H1 (cell line): ENCODE data around the gene SLC2A8. TPM values are rescaled to one million over a fixed set of nuclear protein-coding genes. Genes with fewer than 3 reads are reported as not detected.

ENCODE experiments used
- GTF2F1 ChIP-seq: IDR thresholded peaks from 2 replicates; pipeline ENCODE4 v1.6.1; 2012; ENCODE audit warnings: low read depth, low read length, improper control_type of control experiment, borderline replicate concordance
- NANOG ChIP-seq: IDR thresholded peaks from 2 replicates; pipeline ENCODE4 v1.6.1; 2011; ENCODE audit warnings: low read length, low read depth, mild to moderate bottlenecking, inconsistent platforms; ENCODE audit not compliant: insufficient read depth, poor library complexity, severe bottlenecking
- POLR2A ChIP-seq, 2 experiments: IDR thresholded peaks; 1 replicate in 1 of 2; 2 replicates in 1 of 2; pipeline ENCODE4 v1.6.1; 2011; ENCODE audit warnings: low read depth in 2 of 2, low read length in 2 of 2, mild to moderate bottlenecking in 2 of 2; ENCODE audit errors: control extremely low read depth in 1 of 2
- RAD21 ChIP-seq, 2 experiments: IDR thresholded peaks in 1 of 2; conservative IDR thresholded peaks in 1 of 2; 2 replicates each; pipeline ENCODE4 v1.6.1; 2011; ENCODE audit warnings: low read depth in 2 of 2, low read length in 2 of 2, improper control_type of control experiment in 1 of 2, inconsistent platforms in 1 of 2, mild to moderate bottlenecking in 1 of 2, moderate library complexity in 1 of 2
- RFX5 ChIP-seq: IDR thresholded peaks from 2 replicates; pipeline ENCODE4 v1.6.1; 2011; ENCODE audit warnings: low read depth, low read length, improper control_type of control experiment, borderline replicate concordance
- RXRA ChIP-seq: IDR thresholded peaks from 2 replicates; pipeline ENCODE4 v1.6.1; 2011; ENCODE audit warnings: low read depth, mild to moderate bottlenecking, low read length, moderate library complexity; ENCODE audit not compliant: insufficient read depth
- SAP30 ChIP-seq: fragments of 300-600 bp; sonication (generic); IDR thresholded peaks from 2 replicates; pipeline ENCODE4 v1.7.1; 2012; ENCODE audit warnings: low read length, moderate library complexity, mild to moderate bottlenecking, inconsistent platforms; ENCODE audit not compliant: insufficient read depth, insufficient replicate concordance
- SRF ChIP-seq: IDR thresholded peaks from 2 replicates; pipeline ENCODE4 v1.6.1; 2011; ENCODE audit warnings: mild to moderate bottlenecking, low read depth, low read length, moderate library complexity
- polyA plus RNA-seq, 7 experiments: library from polyadenylated mRNA; depleted of rRNA in 3 of 7; stranded (reverse) in 5 of 7; unstranded in 2 of 7; fragments of >200 nt in 5 of 7; fragments of 200-250 nt in 2 of 7; gene quantifications; 1 replicate in 5 of 7; 2 replicates in 1 of 7; 4 replicates in 1 of 7; pipeline versions ENCODE4 v1.2.1 to v1.2.3, GENCODE V29; 2011 to 2013; ENCODE audit warnings: missing spikeins in 2 of 7, mixed read lengths in 2 of 7
- total RNA-seq: library from RNA; stranded (reverse); fragmentation: NEBNext Ultra II Directional; extraction: Animal tissue kit (Norgen Biotek cat#: 25700); gene quantifications from 2 replicates; pipeline ENCODE4 v1.2.1, GENCODE V29; 2021
- TF ChIP-seq, protein P1 (sequence below): fragments of 300-600 bp; sonication (generic); IDR thresholded peaks from 2 replicates; pipeline ENCODE4 v1.7.1; 2012; ENCODE audit warnings: low read length, moderate library complexity, mild to moderate bottlenecking, inconsistent platforms; ENCODE audit not compliant: insufficient replicate concordance

Gene SLC2A8
- total and polyA plus RNA-seq, 2 of the 8 experiments (the other 6 are each of a cell fraction or from before 2014, with no cell fraction given), result 24.6 to 36.4 TPM

- TF ChIP-seq, protein P1, sequence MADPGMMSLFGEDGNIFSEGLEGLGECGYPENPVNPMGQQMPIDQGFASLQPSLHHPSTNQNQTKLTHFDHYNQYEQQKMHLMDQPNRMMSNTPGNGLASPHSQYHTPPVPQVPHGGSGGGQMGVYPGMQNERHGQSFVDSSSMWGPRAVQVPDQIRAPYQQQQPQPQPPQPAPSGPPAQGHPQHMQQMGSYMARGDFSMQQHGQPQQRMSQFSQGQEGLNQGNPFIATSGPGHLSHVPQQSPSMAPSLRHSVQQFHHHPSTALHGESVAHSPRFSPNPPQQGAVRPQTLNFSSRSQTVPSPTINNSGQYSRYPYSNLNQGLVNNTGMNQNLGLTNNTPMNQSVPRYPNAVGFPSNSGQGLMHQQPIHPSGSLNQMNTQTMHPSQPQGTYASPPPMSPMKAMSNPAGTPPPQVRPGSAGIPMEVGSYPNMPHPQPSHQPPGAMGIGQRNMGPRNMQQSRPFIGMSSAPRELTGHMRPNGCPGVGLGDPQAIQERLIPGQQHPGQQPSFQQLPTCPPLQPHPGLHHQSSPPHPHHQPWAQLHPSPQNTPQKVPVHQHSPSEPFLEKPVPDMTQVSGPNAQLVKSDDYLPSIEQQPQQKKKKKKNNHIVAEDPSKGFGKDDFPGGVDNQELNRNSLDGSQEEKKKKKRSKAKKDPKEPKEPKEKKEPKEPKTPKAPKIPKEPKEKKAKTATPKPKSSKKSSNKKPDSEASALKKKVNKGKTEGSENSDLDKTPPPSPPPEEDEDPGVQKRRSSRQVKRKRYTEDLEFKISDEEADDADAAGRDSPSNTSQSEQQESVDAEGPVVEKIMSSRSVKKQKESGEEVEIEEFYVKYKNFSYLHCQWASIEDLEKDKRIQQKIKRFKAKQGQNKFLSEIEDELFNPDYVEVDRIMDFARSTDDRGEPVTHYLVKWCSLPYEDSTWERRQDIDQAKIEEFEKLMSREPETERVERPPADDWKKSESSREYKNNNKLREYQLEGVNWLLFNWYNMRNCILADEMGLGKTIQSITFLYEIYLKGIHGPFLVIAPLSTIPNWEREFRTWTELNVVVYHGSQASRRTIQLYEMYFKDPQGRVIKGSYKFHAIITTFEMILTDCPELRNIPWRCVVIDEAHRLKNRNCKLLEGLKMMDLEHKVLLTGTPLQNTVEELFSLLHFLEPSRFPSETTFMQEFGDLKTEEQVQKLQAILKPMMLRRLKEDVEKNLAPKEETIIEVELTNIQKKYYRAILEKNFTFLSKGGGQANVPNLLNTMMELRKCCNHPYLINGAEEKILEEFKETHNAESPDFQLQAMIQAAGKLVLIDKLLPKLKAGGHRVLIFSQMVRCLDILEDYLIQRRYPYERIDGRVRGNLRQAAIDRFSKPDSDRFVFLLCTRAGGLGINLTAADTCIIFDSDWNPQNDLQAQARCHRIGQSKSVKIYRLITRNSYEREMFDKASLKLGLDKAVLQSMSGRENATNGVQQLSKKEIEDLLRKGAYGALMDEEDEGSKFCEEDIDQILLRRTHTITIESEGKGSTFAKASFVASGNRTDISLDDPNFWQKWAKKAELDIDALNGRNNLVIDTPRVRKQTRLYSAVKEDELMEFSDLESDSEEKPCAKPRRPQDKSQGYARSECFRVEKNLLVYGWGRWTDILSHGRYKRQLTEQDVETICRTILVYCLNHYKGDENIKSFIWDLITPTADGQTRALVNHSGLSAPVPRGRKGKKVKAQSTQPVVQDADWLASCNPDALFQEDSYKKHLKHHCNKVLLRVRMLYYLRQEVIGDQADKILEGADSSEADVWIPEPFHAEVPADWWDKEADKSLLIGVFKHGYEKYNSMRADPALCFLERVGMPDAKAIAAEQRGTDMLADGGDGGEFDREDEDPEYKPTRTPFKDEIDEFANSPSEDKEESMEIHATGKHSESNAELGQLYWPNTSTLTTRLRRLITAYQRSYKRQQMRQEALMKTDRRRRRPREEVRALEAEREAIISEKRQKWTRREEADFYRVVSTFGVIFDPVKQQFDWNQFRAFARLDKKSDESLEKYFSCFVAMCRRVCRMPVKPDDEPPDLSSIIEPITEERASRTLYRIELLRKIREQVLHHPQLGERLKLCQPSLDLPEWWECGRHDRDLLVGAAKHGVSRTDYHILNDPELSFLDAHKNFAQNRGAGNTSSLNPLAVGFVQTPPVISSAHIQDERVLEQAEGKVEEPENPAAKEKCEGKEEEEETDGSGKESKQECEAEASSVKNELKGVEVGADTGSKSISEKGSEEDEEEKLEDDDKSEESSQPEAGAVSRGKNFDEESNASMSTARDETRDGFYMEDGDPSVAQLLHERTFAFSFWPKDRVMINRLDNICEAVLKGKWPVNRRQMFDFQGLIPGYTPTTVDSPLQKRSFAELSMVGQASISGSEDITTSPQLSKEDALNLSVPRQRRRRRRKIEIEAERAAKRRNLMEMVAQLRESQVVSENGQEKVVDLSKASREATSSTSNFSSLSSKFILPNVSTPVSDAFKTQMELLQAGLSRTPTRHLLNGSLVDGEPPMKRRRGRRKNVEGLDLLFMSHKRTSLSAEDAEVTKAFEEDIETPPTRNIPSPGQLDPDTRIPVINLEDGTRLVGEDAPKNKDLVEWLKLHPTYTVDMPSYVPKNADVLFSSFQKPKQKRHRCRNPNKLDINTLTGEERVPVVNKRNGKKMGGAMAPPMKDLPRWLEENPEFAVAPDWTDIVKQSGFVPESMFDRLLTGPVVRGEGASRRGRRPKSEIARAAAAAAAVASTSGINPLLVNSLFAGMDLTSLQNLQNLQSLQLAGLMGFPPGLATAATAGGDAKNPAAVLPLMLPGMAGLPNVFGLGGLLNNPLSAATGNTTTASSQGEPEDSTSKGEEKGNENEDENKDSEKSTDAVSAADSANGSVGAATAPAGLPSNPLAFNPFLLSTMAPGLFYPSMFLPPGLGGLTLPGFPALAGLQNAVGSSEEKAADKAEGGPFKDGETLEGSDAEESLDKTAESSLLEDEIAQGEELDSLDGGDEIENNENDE, result no peak
- no peak for TF ChIP-seq GTF2F1
- peak in 1 of 2 experiments; percentile 25; a peak in 1 of 4 replicates for TF ChIP-seq RAD21 (IDR thresholded peaks at IDR 0.05 in 1 of 2, conservative IDR thresholded peaks at IDR 0.05 in 1 of 2; ENCODE audit: low read depth in 2 of 2, low read length in 2 of 2)
- TF ChIP-seq RXRA, result no peak
- TF ChIP-seq SAP30, result no peak
- no peak for TF ChIP-seq SRF
- peak; percentile 86 for TF ChIP-seq NANOG
- peak in 1 of 2 experiments; percentile 55; a peak in 2 of 3 replicates for TF ChIP-seq POLR2A (IDR thresholded peaks at IDR 0.05; ENCODE audit: control extremely low read depth in 1 of 2, low read depth in 2 of 2, low read length in 2 of 2)
- no peak for TF ChIP-seq RFX5
These were observed at the start of gene SLC2A8 (continued) for GRCh38 chr9:127396808-127397645.
